PC-3 (cell line): ENCODE results near the gene TRIM14. TPM values are rescaled to one million over a fixed set of nuclear protein-coding genes. Genes with fewer than 3 reads are reported as not detected.
A peak's percentile ranks its signal among the peaks of the same experiment; 100 is the strongest.

Source experiments
- ATAC-seq: fragments of 200-7000 bp; cut with Tn5 transposase; 2 replicates; pipeline ENCODE4 v1.9.1; 2020; ENCODE audit warnings: mild to moderate bottlenecking, moderate library complexity
- BruUV-seq: library from RNA; stranded (reverse); fragments of 400-500 nt; replicated peaks from 2 replicates; lab custom pipeline; 2021; lab: Mats Ljungman, UMichigan
- CTCF ChIA-PET: fragments of 300-600 bp; sonication (Branson Sonifier 250); formaldehyde crosslinking; loops from one replicate; lab custom pipeline; 2022; ENCODE audit warnings: antibody characterized with exemption; lab: Charles Lee
- POLR2A ChIA-PET: fragments of 300-600 bp; sonication (Branson Sonifier 250); formaldehyde crosslinking; loops from one replicate; lab custom pipeline; 2022; ENCODE audit warnings: antibody characterized with exemption; ENCODE audit not compliant: unreplicated experiment; lab: Charles Lee
- DNase-seq: peaks from one replicate; pipeline ENCODE4 v3.0.0-alpha.2; 2015
- H2AFZ ChIP-seq: fragments of 300-600 bp; sonication (generic); 2 replicates; pipeline ENCODE4 v1.6.0; 2016; ENCODE audit warnings: antibody characterized with exemption, low read length
- H3F3A ChIP-seq: fragments of 300-600 bp; sonication (generic); one replicate; pipeline ENCODE4 v1.6.0; 2017; ENCODE audit warnings: antibody characterized with exemption, low read length, control low read depth, mild to moderate bottlenecking; ENCODE audit not compliant: unreplicated experiment
- H3K27ac ChIP-seq: fragments of 300-600 bp; sonication (generic); 2 replicates; pipeline ENCODE4 v1.5.1; 2016; ENCODE audit warnings: mild to moderate bottlenecking, low read length
- H3K27me3 ChIP-seq: fragments of 300-600 bp; sonication (generic); 2 replicates; pipeline ENCODE4 v1.6.1; 2016; ENCODE audit warnings: low read length, mixed read lengths
- H3K36me3 ChIP-seq: fragments of 300-600 bp; sonication (generic); 2 replicates; pipeline ENCODE4 v1.6.1; 2016; ENCODE audit warnings: low read depth, mixed run types, low read length, mixed read lengths
- H3K4me1 ChIP-seq: fragments of 300-600 bp; sonication (generic); 2 replicates; pipeline ENCODE4 v1.5.1; 2016; ENCODE audit warnings: low read length; ENCODE audit not compliant: insufficient read depth
- H3K4me2 ChIP-seq: fragments of 300-600 bp; sonication (generic); 2 replicates; pipeline ENCODE4 v1.6.0; 2016; ENCODE audit warnings: low read length
- H3K4me3 ChIP-seq: fragments of 300-600 bp; sonication (generic); 2 replicates; pipeline ENCODE4 v1.5.1; 2016; ENCODE audit warnings: mild to moderate bottlenecking, low read length, mixed read lengths
- H3K79me2 ChIP-seq: fragments of 300-600 bp; sonication (generic); 2 replicates; pipeline ENCODE4 v1.6.1; 2017; ENCODE audit warnings: low read length, mixed read lengths
- H3K9ac ChIP-seq: fragments of 300-600 bp; sonication (generic); 2 replicates; pipeline ENCODE4 v1.6.0; 2016; ENCODE audit warnings: mild to moderate bottlenecking, low read length
- H3K9me2 ChIP-seq: fragments of 300-600 bp; sonication (generic); replicated peaks from 2 replicates; pipeline ENCODE4 v1.6.1; 2016; ENCODE audit warnings: mixed run types, low read length, mixed read lengths
- H3K9me3 ChIP-seq: fragments of 300-600 bp; sonication (generic); 2 replicates; pipeline ENCODE4 v1.6.1; 2016; ENCODE audit warnings: low read length, mixed read lengths
- H4K20me1 ChIP-seq: fragments of 300-600 bp; sonication (generic); 2 replicates; pipeline ENCODE4 v1.6.1; 2016; ENCODE audit warnings: low read length, mixed read lengths
- CTCF ChIP-seq: fragments of 300-600 bp; sonication (generic); conservative IDR thresholded peaks from 2 replicates; pipeline ENCODE4 v1.5.1; 2017; ENCODE audit warnings: antibody characterized with exemption, low read depth, mild to moderate bottlenecking, low read length
- EZH2 ChIP-seq: fragments of 300-600 bp; sonication (generic); IDR thresholded peaks from one replicate; pipeline ENCODE4 v1.6.1; 2017; ENCODE audit warnings: antibody characterized with exemption, mild to moderate bottlenecking, low read length; ENCODE audit not compliant: unreplicated experiment
- EZH2phosphoT487 ChIP-seq: fragments of 300-600 bp; sonication (generic); IDR thresholded peaks from 2 replicates; pipeline ENCODE4 v1.6.1; 2018; ENCODE audit warnings: mild to moderate bottlenecking, antibody characterized with exemption, low read length, borderline replicate concordance
- intact Hi-C: fragments of 100-400 bp; cut with micrococcal nuclease; formaldehyde crosslinking; loops from 2 replicates; pipeline ENCODE4 v1.9.0; 2023
- total RNA-seq: library from RNA; depleted of rRNA; stranded (reverse); fragments of >200 nt; gene quantifications from 2 replicates; pipeline ENCODE4 v1.2.3, GENCODE V29; 2014

TRIM14 gene
- total RNA-seq, 1 experiment from 2014 or later: 11.2 TPM

GRCh38 chr9:98142182-98142907 lies 23.3 kb upstream of the TRIM14 start:
- DNase-seq (peak; percentile 88), ATAC-seq (peak; percentile 84)
- no peaks in the 10 kb centered on the region for H3K36me3 ChIP-seq
- CTCF ChIA-PET: interaction anchor here (0.6 kb wide), 1 partner anchor 68 kb away, joined by 3 read pairs; no protein-coding TSS in a partner anchor
- H3K4me1 ChIP-seq: peaks cover 39% of the 10 kb centered on the region
- peak overlapping the region; percentile 11; the same call in 1 of the 2 replicates for H2AFZ ChIP-seq
- H3K9ac ChIP-seq: no peak overlapping the region; the same call in 1 of the 2 replicates
- H3K27me3 ChIP-seq: no peaks in the 10 kb centered on the region
- H3K4me3 ChIP-seq: no peak overlapping the region
- no peaks in the 10 kb centered on the region for H3K79me2 ChIP-seq
- no peaks in the 10 kb centered on the region for H3K9me2 ChIP-seq
- POLR2A ChIA-PET: no interaction called here
- no peaks in the 10 kb centered on the region for H4K20me1 ChIP-seq
- no TSS peak for BruUV-seq
- no peaks in the 10 kb centered on the region for H3K9me3 ChIP-seq
- intact Hi-C loops: loop anchor here (10.0 kb wide), 1 partner anchor 52 kb away; the partner anchor contains the start of gene CORO2A
- H3K27ac ChIP-seq: peak overlapping the region; percentile 60
- TF ChIP-seq CTCF (no peak), EZH2 (no peak), EZH2phosphoT487 (no peak)
- H3K4me2 ChIP-seq: no peak overlapping the region
- H3F3A ChIP-seq: no peaks in the 10 kb centered on the region

DNA sequence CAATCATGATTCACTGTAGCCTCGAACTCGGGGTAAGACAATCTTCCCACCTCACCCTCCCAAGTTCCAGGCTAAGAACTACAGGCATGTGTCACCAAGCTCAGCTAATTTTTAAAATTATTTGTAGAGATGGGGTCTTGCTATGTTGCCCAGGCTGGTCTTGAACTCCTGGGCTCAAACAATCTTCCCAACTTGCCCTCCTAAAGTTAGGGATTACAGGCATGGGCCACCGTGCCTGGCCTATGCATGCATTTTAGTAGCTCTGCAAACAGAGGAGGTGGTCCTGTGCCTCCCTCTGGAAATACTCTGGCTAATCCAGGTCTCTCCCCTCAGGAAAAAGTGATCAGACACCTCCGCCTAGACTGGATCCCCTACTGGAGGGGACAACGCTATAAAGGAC lies 21.5 kb upstream of the TRIM14 start:
- Histone ChIP-seq H3K36me3 (no peaks in the 10 kb centered on the region), H3K9ac (no peak overlapping the region), H2AFZ (no peak overlapping the region), H3K79me2 (no peaks in the 10 kb centered on the region), H3F3A (no peaks in the 10 kb centered on the region), H3K9me2 (no peaks in the 10 kb centered on the region), H4K20me1 (no peaks in the 10 kb centered on the region), H3K9me3 (no peaks in the 10 kb centered on the region), H3K4me3 (no peak overlapping the region), H3K4me1 (peaks cover 25% of the 10 kb centered on the region), H3K27me3 (no peaks in the 10 kb centered on the region), H3K27ac (no peak overlapping the region), H3K4me2 (no peak overlapping the region)
- CTCF ChIA-PET: no interaction called here
- POLR2A ChIA-PET: no interaction called here
- DNase-seq: no peak
- intact Hi-C loops: loop anchor here (10.0 kb wide), 1 partner anchor 54 kb away; the partner anchor contains the start of gene CORO2A
- no peak for TF ChIP-seq EZH2
- no peak for TF ChIP-seq CTCF
- no peak for TF ChIP-seq EZH2phosphoT487
- ATAC-seq: no peak
- no TSS peak for BruUV-seq

DNA sequence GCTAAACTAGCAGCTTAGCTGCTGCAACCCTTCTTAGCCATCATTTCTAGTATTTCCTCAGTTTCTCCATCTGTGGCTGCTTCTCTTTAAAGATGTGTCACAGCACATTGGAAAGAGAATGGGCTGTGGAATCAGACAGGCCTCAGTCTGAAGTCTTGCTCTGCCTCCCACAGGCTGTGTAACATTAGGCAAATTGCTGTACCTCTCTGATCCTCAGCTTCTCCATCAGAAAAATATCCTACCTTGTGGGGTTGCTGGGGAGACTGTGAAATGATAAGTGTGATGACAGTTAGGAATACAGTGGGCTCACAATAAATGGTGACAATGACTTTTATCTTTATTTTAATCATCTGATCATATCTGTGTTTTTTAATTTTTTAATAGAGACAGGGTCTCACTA lies 17.5 kb upstream of the TRIM14 start:
- intact Hi-C loops: no loop called here
- Histone ChIP-seq H4K20me1 (no peaks in the 10 kb centered on the region), H3K9me3 (no peaks in the 10 kb centered on the region), H3K79me2 (no peaks in the 10 kb centered on the region), H3K4me3 (no peak overlapping the region), H3K9me2 (no peaks in the 10 kb centered on the region), H3K36me3 (no peaks in the 10 kb centered on the region), H3K27ac (no peak overlapping the region), H3F3A (no peaks in the 10 kb centered on the region), H2AFZ (no peak overlapping the region), H3K27me3 (no peaks in the 10 kb centered on the region), H3K4me2 (no peak overlapping the region), H3K4me1 (no peaks in the 10 kb centered on the region), H3K9ac (no peak overlapping the region)
- ATAC-seq (no peak), DNase-seq (no peak)
- CTCF ChIA-PET: no interaction called here
- TF ChIP-seq EZH2: no peak
- TF ChIP-seq EZH2phosphoT487: no peak
- no peak for TF ChIP-seq CTCF
- POLR2A ChIA-PET: no interaction called here
- no TSS peak for BruUV-seq
